SH-SY5Y (cell line): Measurements from ENCODE around the gene UBE2L5.

Experiments
- GATA2 ChIP-seq: IDR thresholded peaks from 2 replicates; pipeline ENCODE4 v1.6.1; 2011; ENCODE audit warnings: mild to moderate bottlenecking, low read depth, low read length
- GATA3 ChIP-seq: IDR thresholded peaks from 2 replicates; pipeline ENCODE4 v1.6.1; 2011; ENCODE audit warnings: low read depth, mild to moderate bottlenecking, low read length, moderate library complexity

UBE2L5 gene

GRCh38 chr13:30422054-30422839 lies at the start of gene UBE2L5:
UBE2L5 (plus strand) TSS chr13:30422493; CDS start chr13:30427991, 5,498 bp downstream.
- TF ChIP-seq GATA2 = no peak
- no peak for TF ChIP-seq GATA3

GRCh38 chr13:30373727-30374126 lies 48.6 kb upstream of the UBE2L5 start:
- TF ChIP-seq GATA3 (no peak), GATA2 (no peak)

DNA sequence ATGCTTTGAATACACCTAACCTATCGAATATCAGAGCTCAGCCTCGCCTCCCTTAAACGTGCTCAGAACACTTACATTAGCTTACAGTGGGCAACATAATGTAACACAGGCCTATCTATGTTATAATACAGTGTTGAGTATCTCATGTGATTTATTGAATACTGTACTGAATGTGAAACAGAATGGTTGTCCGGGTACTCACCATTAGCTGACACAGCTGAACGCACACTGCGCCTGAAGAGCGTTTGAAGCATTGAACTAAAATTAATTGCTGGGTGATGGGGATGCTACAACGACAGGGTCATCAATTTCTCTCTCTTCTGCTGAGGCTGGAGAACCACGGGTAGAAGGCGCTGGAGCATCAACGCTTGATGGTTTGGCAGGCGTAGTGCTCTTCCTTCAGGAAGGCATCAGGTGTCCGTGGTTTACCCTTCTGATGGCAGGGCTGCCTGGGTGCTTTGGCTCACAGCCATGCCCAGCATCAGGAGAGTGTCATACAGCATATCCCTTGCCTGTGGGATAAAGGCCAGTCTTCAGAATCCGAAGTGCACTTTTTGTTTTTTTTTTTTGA lies 46.9 kb upstream of the UBE2L5 start:
- TF ChIP-seq GATA2 (no peak), GATA3 (no peak)

- no peak for TF ChIP-seq GATA3
- TF ChIP-seq GATA2 = no peak
These were observed 45.6 kb upstream of the UBE2L5 start for GRCh38 chr13:30376426-30377311.

DNA sequence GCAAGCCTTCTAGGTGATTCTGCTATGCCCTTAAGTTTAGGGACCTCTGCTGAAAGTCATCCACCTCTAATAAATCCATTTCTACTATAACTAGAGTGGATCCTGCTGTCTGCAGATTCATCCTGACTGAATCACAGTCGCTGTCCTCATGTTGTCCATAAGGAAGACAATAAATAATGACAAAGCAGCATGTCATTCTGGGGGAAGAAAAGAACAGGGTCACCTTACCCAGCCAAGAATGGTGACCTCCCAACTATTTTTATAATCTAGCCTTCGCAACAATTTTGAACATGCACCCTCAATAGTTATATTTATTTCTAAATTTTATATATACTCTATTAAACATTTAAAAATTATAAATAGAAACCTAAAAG lies 45.0 kb upstream of the UBE2L5 start:
- TF ChIP-seq GATA2 (no peak), GATA3 (no peak)

GRCh38 chr13:30378191-30378590 lies 44.1 kb upstream of the UBE2L5 start:
- TF ChIP-seq GATA2 (no peak), GATA3 (no peak)

DNA sequence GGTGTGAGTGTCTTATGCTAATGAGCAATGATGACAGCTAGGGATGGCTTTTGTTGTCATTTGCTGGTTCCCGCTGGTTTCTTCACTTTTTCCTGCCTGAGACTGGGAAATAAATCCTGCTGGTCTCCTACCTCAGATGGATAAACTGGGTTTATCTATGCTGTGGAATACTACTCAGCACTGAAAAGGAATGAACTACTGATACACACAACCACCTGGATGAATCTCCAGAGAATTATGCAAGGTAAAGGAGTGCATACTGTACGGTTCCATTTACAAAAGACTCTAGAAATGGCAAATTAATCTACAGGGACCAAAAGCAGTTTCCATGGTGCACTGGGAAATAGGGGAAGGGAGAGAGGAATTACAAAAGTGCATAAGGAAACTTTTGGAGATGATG lies 41.2 kb upstream of the UBE2L5 start:
- TF ChIP-seq GATA3 (no peak), GATA2 (no peak)

DNA sequence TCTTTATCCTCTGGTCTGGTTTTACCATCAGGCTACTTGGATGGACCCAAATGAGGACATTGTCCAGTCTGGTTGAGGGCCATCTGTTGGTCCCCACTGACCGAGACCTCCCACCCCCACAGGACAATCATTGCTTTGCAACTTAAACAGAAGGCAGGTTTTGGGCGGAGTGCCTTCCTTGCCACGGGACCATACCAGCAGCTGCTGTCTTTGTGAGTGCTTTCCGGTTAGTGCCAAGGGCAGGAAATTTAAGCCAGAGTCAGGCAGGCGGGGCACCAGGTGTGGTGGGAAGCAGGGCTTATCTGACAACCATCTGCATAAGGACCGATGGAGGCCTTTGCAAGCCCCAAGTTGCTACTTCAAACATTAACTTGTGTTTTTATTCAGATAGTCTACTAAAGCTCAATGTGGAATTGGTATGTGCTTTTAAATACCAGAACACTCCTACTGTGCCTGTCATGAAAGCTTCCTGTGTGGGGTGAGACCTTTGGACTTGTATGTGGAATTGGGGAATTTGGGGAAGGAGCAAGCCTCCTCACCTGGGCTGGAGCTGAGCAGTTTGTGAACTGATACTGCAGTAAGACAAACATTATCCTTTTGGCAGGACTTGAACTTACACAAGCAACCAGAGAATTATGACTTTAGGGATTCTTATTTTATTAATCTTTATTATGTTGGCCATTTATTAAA lies 39.3 kb upstream of the UBE2L5 start:
- no peak for TF ChIP-seq GATA3
- no peak for TF ChIP-seq GATA2

DNA sequence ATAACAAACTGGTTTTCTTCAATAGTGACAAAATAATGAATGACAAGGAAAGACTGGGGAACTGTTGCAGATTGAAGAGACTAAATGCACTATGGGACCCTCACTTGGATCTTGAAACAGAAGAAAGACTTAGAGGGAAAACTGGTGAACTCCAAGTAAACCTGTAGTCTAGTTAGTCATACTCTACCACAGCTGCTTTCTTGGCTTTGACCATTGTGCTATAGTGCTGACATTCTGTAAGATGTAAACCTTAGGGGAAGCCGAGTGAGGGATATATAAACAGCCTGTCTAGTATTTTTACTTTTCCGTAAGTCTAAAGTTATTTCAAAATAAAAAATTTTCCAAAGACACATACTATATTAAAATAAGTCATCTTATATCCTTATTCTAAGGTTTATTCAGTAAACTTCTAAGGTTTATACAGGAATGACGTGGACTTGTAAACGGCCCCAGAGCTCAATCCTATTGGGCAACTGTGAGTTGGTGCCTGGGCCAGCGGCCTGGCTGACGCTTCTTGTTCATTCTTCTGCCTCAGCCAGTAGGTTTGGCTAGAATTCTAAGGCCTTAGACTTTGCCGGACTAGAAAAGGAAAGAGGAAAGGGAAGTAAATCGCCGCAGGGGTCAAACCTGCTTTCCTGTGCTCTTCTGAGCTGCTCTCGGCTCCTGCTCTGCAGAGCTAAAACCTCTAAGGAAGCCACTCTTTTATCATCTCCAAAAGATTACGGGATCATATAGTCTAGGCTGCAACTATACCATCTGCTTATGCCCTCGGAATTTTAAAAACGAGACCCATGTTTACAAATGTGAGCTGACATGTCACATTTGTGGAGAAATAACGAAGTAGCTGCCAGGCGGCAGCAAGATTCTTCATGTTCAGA lies 33.6 kb upstream of the UBE2L5 start:
- TF ChIP-seq GATA3 = no peak
- TF ChIP-seq GATA2 = no peak

DNA sequence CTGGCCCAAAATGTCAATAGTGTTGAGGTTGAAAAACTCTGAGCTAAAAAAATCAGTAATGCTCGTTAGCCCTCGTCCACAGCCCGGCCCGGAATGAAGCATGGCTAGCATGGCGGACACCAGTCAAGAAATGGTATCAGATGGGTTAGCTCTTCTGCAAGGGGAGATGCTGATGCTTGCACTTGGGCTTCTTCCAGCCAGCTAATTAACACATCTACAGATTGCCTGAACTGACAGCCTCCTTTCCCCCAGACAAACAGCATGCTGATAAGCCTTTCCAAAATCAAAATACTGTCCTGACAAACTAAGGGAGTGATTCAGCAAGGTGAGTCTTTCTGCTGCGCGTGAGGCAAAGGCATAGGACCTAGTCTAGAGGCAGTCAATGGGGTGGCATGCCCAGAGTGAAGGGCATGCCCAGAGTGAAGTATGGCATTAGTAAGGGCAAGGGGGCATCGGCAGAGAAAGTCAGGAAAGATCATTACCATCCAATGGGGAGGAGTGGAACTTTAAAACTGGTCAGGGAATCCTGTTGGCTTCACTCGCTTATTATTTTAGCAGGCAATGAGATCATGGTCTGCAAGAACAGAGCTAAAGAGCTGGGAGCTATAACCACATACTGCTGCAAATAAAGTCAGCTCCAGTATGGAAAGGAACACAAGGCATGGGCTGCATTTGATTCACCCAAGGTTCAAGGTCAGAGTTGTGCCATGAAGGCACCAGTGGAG lies 30.2 kb upstream of the UBE2L5 start:
- no peak for TF ChIP-seq GATA2
- TF ChIP-seq GATA3 = no peak

- TF ChIP-seq GATA3 (no peak), GATA2 (no peak)
These were observed 29.6 kb upstream of the UBE2L5 start for GRCh38 chr13:30392681-30393045.

DNA sequence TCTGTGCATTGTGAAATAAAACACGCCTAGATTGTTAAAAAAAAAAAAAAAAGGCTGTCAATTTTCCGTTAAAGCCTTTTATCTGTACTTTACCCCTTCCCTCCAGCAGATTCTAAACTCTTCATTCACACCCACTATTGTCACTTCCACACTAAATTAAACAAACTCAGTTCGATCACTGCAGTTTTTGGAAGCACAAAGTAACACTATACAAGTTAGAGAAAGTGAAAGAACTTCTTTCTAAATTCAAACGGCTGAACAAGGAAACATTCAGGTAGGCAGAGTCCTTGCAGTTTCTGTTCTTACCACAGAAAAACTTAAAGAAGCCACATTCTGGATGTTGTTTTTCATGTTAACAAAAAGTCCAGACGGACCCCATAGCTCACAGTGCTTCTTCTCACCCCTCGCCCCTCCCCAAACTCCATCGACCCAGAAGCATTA lies 27.5 kb upstream of the UBE2L5 start:
- TF ChIP-seq GATA3 (no peak), GATA2 (no peak)
